Measurements from ENCODE around the gene IL27RA.
"Not testable (repeated sequence)": the region's sequence is repeated elsewhere in the genome, so short reads cannot be mapped to it uniquely, and the experiment has no call there.

IL27RA gene

DNA sequence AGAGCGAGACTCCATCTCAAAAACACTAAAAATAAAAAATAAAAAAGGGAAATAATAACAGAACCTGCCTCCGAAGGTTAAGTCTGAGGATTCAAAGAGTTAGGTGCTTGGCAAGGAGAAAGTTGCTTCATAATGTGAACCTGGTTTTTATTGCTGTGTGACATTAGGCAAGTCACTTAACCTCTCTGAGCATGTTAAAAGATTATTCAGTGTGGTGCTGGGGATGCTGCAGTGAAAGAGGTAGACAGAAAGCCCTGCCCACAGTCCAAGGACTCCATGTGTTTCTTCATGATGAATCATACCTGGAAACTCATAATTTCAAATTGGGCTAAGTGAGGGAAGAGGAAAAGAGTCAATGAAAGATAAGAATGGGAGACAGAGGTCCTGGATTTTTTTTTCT, 2.4 kb downstream of the IL27RA start:
- Histone ChIP-seq H3K9me3 (ENCODE audit: insufficient read depth, low read depth, low read length) (no peaks in the 10 kb centered on the region), H3F3A (ENCODE audit: low read depth) (peaks cover 7% of the 10 kb centered on the region; the same call in 1 of the 2 replicates), H4K20me1 (ENCODE audit: insufficient read depth, low read length, poor library complexity, severe bottlenecking) (no peaks in the 10 kb centered on the region), H3K27me3 (ENCODE audit: insufficient read depth, low read length, poor library complexity, severe bottlenecking) (no peaks in the 10 kb centered on the region), H3K4me3 (ENCODE audit: low read length, poor library complexity, severe bottlenecking) (no peak overlapping the region), H3K4me2 (ENCODE audit: low read depth, low read length, poor library complexity, severe bottlenecking) (no peak overlapping the region), H3K36me3 (ENCODE audit: insufficient read depth, low read length) (no peaks in the 10 kb centered on the region), H3K79me2 (ENCODE audit: insufficient read depth, low read length) (peaks cover 10% of the 10 kb centered on the region; the same call in 1 of the 2 replicates), H3K4me1 (ENCODE audit: insufficient read depth, low read length, poor library complexity, severe bottlenecking) (peaks cover 5% of the 10 kb centered on the region), H3K9ac (ENCODE audit: low read depth, low read length, poor library complexity, severe bottlenecking) (no peak overlapping the region), H3K9me2 (replicated peaks; ENCODE audit: low read depth, low read length) (no peaks in the 10 kb centered on the region), H2AFZ (ENCODE audit: low read length) (no peak overlapping the region)
- no peak for TF ChIP-seq EZH2phosphoT487 (IDR thresholded peaks at IDR 0.05; ENCODE audit: borderline replicate concordance)
- TF ChIP-seq, protein P1, sequence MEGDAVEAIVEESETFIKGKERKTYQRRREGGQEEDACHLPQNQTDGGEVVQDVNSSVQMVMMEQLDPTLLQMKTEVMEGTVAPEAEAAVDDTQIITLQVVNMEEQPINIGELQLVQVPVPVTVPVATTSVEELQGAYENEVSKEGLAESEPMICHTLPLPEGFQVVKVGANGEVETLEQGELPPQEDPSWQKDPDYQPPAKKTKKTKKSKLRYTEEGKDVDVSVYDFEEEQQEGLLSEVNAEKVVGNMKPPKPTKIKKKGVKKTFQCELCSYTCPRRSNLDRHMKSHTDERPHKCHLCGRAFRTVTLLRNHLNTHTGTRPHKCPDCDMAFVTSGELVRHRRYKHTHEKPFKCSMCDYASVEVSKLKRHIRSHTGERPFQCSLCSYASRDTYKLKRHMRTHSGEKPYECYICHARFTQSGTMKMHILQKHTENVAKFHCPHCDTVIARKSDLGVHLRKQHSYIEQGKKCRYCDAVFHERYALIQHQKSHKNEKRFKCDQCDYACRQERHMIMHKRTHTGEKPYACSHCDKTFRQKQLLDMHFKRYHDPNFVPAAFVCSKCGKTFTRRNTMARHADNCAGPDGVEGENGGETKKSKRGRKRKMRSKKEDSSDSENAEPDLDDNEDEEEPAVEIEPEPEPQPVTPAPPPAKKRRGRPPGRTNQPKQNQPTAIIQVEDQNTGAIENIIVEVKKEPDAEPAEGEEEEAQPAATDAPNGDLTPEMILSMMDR (conservative IDR thresholded peaks at IDR 0.05; ENCODE audit: low read length), result no peak

DNA sequence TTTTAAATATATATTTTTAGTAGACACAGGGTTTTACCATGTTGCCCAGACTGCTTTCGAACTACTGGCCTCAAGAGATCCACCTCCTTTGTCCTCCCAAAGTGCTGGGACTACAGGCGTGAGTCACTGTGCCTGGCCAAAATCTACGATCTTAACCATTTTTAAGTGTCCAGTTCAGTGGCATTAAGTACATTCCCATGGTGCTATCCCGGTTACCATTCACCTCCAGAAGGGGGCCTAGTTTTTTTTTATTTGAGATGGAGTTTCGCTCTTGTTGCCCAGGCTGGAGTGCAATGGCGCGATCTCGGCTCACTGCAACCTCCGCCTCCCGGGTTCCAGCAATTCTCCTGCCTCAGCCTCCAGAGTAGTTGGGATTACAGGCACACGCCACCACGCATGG, 3.6 kb downstream of the IL27RA start:
- H3K36me3 ChIP-seq (ENCODE audit: insufficient read depth, low read length); H3K4me2 ChIP-seq (ENCODE audit: low read depth, low read length, poor library complexity, severe bottlenecking); H3K27me3 ChIP-seq (ENCODE audit: insufficient read depth, low read length, poor library complexity, severe bottlenecking); H3K4me3 ChIP-seq (ENCODE audit: low read length, poor library complexity, severe bottlenecking); H3K4me1 ChIP-seq (ENCODE audit: insufficient read depth, low read length, poor library complexity, severe bottlenecking); H4K20me1 ChIP-seq (ENCODE audit: insufficient read depth, low read length, poor library complexity, severe bottlenecking); H3K79me2 ChIP-seq (ENCODE audit: insufficient read depth, low read length); H3F3A ChIP-seq (ENCODE audit: low read depth); H2AFZ ChIP-seq (ENCODE audit: low read length); H3K9me3 ChIP-seq (ENCODE audit: insufficient read depth, low read depth, low read length); H3K9ac ChIP-seq (ENCODE audit: low read depth, low read length, poor library complexity, severe bottlenecking); H3K9me2 ChIP-seq (replicated peaks; ENCODE audit: low read depth, low read length): not testable (repeated sequence)

DNA sequence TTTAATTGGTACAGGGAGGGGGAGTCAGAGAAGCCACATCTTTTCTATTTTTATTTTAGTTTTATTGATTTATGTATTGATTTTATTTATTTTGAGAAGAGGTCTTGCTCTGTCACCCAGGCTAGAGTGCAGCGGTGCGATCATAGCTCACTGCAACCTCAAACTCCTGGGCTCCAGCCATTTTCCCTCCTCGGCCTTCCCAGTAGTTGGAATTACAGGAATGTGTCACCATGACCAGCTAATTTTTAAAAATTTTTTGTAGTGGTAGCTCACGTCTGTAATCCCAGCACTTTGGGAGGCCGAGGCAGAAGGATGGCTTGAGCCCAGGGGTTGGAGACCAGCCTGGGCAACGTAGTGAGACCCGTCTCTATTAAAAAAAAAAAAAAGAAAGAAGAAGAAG, 4.1 kb downstream of the IL27RA start:
- Histone ChIP-seq H3K9me3 (ENCODE audit: insufficient read depth, low read depth, low read length) (no peaks in the 10 kb centered on the region), H3K36me3 (ENCODE audit: insufficient read depth, low read length) (no peaks in the 10 kb centered on the region), H3K9me2 (replicated peaks; ENCODE audit: low read depth, low read length) (no peaks in the 10 kb centered on the region), H4K20me1 (ENCODE audit: insufficient read depth, low read length, poor library complexity, severe bottlenecking) (no peaks in the 10 kb centered on the region), H3K79me2 (ENCODE audit: insufficient read depth, low read length) (peaks cover 10% of the 10 kb centered on the region; the same call in 1 of the 2 replicates), H3K4me2 (ENCODE audit: low read depth, low read length, poor library complexity, severe bottlenecking) (no peak overlapping the region), H2AFZ (ENCODE audit: low read length) (no peak overlapping the region), H3K4me3 (ENCODE audit: low read length, poor library complexity, severe bottlenecking) (no peak overlapping the region), H3K27me3 (ENCODE audit: insufficient read depth, low read length, poor library complexity, severe bottlenecking) (no peaks in the 10 kb centered on the region), H3K4me1 (ENCODE audit: insufficient read depth, low read length, poor library complexity, severe bottlenecking) (peaks cover 5% of the 10 kb centered on the region), H3K9ac (ENCODE audit: low read depth, low read length, poor library complexity, severe bottlenecking) (no peak overlapping the region), H3F3A (ENCODE audit: low read depth) (peaks cover 2% of the 10 kb centered on the region; the same call in 1 of the 2 replicates)
- TF ChIP-seq, protein P1 (conservative IDR thresholded peaks at IDR 0.05; ENCODE audit: low read length), result no peak
- no peak for TF ChIP-seq EZH2phosphoT487 (IDR thresholded peaks at IDR 0.05; ENCODE audit: borderline replicate concordance)

DNA sequence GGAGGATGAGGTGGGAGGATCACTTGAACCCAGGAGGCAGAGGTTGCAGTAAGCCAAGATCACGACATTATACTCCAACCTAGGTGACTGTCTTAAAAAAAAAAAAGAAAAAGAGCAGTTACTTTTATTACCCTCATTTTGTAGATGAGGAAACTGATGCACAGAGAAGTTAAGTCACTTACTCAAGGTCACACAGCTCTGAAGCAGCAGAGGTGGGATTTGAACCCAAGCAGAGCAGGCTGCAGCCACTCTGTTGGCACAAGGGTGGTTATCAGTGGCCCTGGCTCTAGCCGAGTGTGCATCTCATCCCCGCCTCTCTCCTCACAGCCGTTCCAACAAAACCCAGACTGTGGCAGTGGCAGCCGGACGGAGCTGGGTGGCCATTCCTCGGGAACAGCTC, 7.6 kb downstream of the IL27RA start:
- no peaks in the 10 kb centered on the region for H4K20me1 ChIP-seq (ENCODE audit: insufficient read depth, low read length, poor library complexity, severe bottlenecking)
- H3F3A ChIP-seq (ENCODE audit: low read depth), result no peaks in the 10 kb centered on the region
- no peaks in the 10 kb centered on the region for H3K9me3 ChIP-seq (ENCODE audit: insufficient read depth, low read depth, low read length)
- no peaks in the 10 kb centered on the region for H3K27me3 ChIP-seq (ENCODE audit: insufficient read depth, low read length, poor library complexity, severe bottlenecking)
- H3K4me1 ChIP-seq (ENCODE audit: insufficient read depth, low read length, poor library complexity, severe bottlenecking), result no peaks in the 10 kb centered on the region
- H3K4me3 ChIP-seq (ENCODE audit: low read length, poor library complexity, severe bottlenecking), result no peak overlapping the region
- peaks cover 4% of the 10 kb centered on the region; the same call in 1 of the 2 replicates for H3K36me3 ChIP-seq (ENCODE audit: insufficient read depth, low read length)
- no peaks in the 10 kb centered on the region for H3K79me2 ChIP-seq (ENCODE audit: insufficient read depth, low read length)
- H3K9me2 ChIP-seq (replicated peaks; ENCODE audit: low read depth, low read length), result no peaks in the 10 kb centered on the region
- H3K9ac ChIP-seq (ENCODE audit: low read depth, low read length, poor library complexity, severe bottlenecking), result no peak overlapping the region
- H2AFZ ChIP-seq (ENCODE audit: low read length), result no peak overlapping the region
- no peak overlapping the region for H3K4me2 ChIP-seq (ENCODE audit: low read depth, low read length, poor library complexity, severe bottlenecking)
- no peak for TF ChIP-seq EZH2phosphoT487 (IDR thresholded peaks at IDR 0.05; ENCODE audit: borderline replicate concordance)
- TF ChIP-seq, protein P1 (conservative IDR thresholded peaks at IDR 0.05; ENCODE audit: low read length), result no peak
